Activated CD8-positive, alpha-beta memory T cell treated with anti-CD3 and anti-CD28 coated beads, Interleukin-2, amount 50 U/mL, for 24 hours (primary cell): Measurements from ENCODE around the gene IWS1.
"Not testable (repeated sequence)": the region's sequence is repeated elsewhere in the genome, so short reads cannot be mapped to it uniquely, and the experiment has no call there.

Experiments
- DNase-seq: peaks from one replicate; pipeline ENCODE4 v3.0.0-alpha.2; 2020; ENCODE audit errors: extremely low read depth

Gene IWS1

DNA sequence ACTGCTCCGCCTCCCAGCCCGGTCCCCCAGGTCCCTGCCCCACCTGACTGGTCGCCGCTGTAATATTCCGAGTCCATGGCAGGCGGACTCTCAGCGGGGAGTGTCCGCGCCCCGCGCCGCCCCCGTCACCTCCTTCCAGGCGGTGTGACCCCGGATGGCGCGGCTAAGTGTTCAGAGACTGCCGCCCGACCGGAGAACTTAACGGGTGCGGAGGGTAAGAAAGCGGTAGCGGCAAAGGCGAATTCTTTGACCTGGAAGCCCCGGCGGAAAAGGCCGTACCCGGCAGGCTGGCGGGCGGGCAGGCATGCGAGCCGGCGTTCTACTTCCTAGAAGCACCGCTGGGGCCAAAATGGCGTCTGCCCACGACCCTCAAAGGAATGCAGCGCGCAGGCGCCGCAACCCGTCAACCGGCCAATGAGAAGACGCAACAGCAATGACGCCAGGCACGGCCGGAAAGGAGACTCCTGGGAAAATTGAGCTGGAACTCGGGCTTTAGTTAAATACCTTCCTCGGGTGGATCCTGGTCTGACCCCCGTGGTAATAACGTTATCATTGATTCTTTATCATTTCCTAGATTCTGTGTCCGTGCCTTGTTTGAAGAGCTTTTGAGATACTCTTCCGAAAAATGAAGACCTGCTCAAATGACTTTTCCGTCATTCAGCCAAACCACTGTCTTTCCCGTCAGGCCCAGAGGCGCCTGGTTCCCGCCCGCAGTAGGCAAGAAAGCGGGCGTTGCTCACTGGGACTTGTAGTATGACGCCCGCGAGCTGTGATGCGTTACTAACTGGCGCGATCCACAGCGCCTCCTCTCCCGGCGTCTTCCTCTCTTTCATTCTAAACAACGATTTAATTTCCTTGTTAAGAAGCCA is at the start of gene IWS1:
TSS of gene IWS1 (minus strand) at position 358 of the 869 bp plus-strand sequence. CDS start at position 77, 281 bp downstream.
- peak; percentile 83 for DNase-seq

DNA sequence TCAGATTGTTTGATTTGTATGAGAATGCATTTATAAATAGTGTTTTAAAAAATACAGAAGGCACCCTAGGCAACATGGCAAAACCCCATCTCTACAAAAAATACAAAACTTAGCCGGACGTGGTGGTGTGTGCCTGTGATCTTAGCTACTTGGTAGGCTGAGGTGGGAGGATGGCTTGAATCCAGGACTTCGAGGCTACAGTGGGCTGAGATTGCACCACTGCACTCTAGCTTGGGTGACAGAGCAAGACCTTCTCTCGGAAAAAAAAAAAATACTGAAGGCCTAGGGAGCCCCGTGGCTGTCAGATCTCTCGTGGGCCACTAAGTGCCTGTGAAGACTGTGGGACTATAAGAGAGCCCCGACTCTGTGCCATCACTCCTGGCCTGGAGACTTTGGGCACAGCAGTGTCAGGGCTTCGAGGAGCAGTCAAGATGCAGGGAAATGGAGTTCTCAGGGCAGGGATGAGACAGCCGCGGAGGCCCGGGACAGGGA is 49.7 kb upstream of the IWS1 start:
- no peak for DNase-seq

DNA sequence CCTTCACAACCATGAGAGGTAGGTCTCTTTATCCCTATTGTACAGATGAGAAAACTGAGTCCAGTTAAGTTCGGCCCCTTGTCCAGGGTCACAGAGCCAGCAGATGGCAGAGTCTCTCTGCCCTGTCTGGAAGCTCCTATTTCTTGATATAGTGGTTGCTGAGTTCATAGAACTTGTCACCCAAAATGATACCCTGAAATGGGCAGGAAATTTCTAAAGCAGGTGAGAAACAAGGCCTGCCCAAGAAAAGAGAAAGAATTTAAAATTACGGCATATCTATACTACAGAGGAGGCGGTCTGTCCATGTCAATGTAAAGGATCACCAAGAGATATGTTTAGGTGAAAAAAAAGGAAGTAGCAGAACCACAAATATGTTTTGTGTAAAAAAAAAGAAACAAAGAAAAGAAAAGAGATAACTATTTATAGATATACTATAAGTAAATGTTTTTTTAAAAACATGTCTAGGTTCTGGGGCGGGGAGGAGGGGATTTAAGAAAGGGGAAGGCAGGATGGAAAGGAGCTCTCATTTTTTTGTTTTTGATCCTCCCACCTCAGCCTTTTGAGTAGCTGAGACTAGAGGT is 49.0 kb upstream of the IWS1 start:
- no peak for DNase-seq

DNA sequence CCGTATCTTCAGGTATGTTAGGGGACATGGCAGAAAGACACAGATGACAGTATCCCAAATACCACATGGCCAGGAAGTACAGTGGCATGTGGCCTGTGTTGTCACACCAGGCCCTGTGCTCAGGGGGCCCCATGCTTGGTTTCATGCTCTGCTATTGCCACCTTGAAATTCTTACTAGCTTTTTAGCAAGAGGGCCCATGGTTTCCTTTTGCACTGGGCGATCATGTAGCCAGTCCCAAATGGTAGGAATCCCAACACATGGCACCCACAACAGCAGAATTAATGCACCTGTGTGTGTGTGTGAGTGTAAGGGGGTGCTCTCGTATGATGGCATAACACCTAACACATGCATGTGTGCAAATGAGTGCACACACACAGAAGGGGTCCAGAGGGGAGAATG is 48.4 kb upstream of the IWS1 start:
- no peak for DNase-seq

GRCh38 chr2:127573771-127574170 is 47.5 kb upstream of the IWS1 start:
- DNase-seq, result no peak

- no peak for DNase-seq
Measured at GRCh38 chr2:127573298-127573697, 47.0 kb upstream of the IWS1 start.

GRCh38 chr2:127572841-127573240 is 46.6 kb upstream of the IWS1 start:
- no peak for DNase-seq

GRCh38 chr2:127572352-127572751 is 46.1 kb upstream of the IWS1 start:
- DNase-seq, result not testable (repeated sequence)

DNA sequence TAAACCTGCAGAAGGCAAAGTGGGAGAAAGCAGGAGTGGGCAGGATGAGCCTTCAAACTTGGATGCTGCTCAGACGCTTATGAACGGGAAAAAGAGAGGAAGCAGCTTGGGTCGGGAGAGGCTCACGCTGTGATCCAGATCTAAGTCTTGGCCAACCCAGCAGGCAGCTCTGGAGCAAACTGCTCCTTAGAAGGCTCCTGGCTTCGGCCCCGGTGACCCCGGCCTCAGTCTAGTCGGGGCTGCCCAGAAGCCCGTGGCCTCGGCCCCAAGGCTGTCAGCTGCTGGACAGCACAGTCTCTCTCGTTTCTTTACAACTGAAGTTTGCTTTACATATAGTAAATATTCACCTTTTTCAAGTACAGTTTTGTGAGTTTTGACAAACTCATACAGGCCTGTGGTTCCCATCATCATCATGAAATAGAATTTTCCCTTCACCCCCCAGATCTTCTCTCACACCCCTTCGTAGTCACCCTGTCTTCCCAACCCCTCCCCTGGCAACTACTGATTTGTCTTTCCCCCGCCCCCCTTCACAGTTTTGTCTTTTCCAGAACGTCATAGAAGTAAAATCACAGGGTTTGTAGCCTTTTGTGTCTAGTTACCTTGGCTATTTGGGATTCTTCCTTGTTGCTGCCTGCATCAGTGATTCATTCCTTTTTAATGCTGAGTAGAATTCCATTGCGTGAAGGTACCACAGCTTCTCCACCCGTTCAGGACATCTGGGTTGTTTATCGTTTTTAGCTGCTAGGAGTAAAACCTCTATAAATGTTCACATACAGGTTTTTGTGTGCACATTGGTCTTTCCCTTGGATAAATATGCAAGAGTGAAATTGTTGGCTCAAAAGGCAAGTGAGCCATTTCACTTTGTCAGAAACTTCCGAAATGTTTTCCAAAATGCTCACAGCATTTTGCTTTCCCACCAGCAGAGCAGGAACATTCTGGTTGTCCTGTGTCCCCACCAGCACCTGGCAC is 44.3 kb upstream of the IWS1 start:
- no peak for DNase-seq

- DNase-seq, result no peak
Measured at GRCh38 chr2:127569666-127570065, 43.4 kb upstream of the IWS1 start.

- no peak for DNase-seq
Measured at GRCh38 chr2:127568128-127568527, 41.8 kb upstream of the IWS1 start.

GRCh38 chr2:127567351-127567854 is 41.1 kb upstream of the IWS1 start:
- no peak for DNase-seq

- no peak for DNase-seq
Measured at GRCh38 chr2:127566576-127566975, 40.3 kb upstream of the IWS1 start.

- no peak for DNase-seq
Measured at GRCh38 chr2:127566139-127566417, 39.8 kb upstream of the IWS1 start.

- DNase-seq, result no peak
Measured at GRCh38 chr2:127565261-127566138, 39.2 kb upstream of the IWS1 start.

DNA sequence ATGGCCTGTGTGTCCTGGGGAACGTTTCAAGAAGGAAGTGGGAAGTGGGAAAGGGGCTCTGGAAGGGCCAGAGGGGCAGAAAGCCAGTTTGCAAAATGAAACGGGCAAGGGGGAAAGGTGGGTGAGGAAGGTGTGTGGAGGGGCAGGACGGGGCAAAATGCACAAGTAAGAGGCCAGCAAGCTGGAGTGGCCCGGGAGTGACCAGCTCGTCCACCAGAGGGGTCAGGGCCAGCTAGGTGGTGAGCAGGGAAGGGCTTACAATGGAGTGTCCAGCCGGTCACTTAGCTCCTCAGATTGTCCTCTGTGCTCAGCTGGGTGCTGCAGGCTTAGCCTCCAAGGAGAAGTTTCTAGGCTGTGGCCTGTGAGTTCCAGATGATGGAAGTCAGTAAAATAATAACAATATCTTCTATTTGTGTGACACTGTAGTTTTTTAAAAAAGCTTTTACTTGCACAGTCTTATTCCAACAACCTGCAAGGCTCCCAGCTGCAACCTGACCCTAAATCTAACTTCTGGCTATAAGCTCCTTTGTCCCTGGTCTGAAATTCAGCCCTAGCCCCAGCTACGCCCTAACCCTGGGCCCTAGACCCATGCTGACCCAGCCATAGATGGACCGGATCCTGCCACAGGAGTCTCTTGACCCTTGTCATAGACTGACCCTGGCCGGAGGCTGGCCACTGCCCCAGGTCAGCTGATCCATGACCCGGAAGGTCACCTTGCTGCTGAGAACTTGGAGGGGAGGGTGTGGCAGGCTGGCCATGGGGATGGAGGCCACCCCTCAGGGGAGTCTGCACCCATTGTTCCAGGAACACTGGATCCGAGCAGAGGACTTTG is 38.4 kb upstream of the IWS1 start:
- DNase-seq, result no peak

DNA sequence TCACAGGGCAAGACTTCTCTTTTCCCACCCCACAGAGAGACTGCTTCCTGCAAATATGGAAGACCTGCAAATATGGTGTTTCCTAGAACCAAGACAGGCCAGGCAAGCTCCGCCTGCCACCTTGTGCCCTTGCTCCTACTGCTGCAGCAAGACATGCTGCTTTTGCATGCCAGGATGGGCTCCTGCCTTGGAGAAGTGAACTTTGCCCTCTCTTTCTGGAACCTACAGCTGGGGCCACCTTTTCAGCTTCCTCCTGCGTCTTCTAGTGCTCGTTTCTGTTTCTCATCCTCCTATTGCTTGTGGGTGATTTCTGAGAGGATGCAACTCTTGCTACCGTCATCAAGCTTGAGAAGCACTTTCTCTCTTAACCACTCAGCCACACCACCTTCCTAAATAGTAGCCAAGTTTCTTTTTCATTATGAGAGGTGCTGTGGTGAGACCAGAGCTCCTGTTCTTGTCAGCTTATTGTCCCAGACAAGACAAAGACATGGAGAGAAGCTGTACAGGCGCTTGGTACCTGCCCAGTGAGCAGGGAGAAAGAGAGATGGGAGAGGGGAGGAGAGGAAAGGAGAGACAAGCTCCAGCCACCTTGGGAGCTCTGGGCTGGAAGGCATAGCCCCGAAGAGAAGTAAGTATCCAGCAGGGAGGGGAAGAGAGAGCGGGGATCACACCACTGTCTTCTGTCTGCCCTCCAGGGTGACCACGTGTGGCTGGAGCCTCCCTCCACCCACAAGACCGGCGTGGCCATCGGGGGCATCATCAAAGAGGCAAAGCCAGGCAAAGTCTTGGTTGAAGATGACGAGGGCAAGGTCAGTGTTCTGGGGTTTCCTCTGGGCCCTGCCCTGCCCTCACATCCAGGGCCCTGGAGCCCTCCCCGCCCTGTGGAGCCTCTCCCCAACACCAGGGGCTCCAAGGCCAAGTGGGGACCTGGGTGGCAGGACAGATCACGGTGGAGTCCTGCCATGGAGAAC is 37.5 kb upstream of the IWS1 start:
- no peak for DNase-seq

- DNase-seq, result no peak
Measured at GRCh38 chr2:127562936-127563335, 36.6 kb upstream of the IWS1 start.

DNA sequence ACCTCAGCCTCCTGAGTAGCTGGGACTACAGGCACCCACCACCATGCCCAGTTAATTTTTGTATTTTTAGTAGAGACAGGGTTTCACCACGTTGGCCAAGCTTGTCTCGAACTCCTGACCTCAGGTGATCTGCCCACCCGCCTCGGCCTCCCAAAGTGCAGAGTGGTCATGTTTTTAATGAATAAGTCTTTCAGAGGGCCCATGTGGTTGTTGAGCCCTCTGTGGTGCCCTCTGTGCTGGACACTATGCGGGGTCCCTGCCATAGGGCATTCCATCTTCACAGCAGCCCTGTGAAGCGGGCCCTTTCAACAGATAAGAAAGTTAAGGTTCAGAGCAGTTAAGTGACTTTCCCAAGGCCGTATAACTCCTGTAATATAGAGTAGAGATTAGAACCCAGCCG is 35.1 kb upstream of the IWS1 start:
- DNase-seq, result no peak
